Fibroblast of pulmonary artery (primary cell): Measurements from ENCODE around the gene PLEKHG3.

Experiments used
- DNase-seq: peaks from one replicate; pipeline ENCODE4 v3.0.0-alpha.2; 2010; ENCODE audit warnings: low read depth
- H3K4me3 ChIP-seq: replicated peaks from 2 replicates; pipeline ENCODE4 v1.5.1; 2011; ENCODE audit warnings: low read depth, mild to moderate bottlenecking, control low read depth, low read length, moderate library complexity
- CTCF ChIP-seq: IDR thresholded peaks from 2 replicates; pipeline ENCODE4 v1.5.1; 2011; ENCODE audit warnings: mild to moderate bottlenecking, control low read depth, low read length, inconsistent platforms; ENCODE audit errors: missing control alignments

Gene PLEKHG3

GRCh38 chr14:64738281-64738804 lies 34.1 kb downstream of the PLEKHG3 start:
- TF ChIP-seq CTCF = no peak
- no peak overlapping the region for H3K4me3 ChIP-seq
- no peak for DNase-seq

DNA sequence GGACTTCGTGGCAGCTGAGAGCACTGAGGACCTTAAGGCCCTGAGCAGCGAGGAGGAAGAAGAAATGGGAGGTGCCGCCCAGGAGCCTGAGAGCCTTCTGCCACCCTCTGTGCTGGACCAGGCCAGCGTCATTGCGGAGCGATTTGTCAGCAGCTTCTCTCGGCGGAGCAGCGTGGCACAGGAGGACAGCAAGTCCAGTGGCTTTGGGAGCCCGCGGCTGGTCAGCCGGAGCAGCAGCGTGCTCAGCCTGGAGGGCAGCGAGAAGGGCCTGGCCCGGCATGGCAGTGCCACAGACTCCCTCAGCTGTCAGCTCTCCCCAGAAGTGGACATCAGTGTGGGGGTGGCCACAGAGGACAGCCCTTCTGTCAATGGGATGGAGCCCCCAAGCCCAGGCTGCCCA lies 37.0 kb downstream of the PLEKHG3 start:
- no peak for DNase-seq
- H3K4me3 ChIP-seq = no peak overlapping the region
- TF ChIP-seq CTCF = no peak

- no peak for TF ChIP-seq CTCF
Observed at GRCh38 chr14:64741961-64742360, 37.7 kb downstream of the PLEKHG3 start.

GRCh38 chr14:64743061-64743460 lies 38.8 kb downstream of the PLEKHG3 start:
- DNase-seq = no peak
- TF ChIP-seq CTCF = no peak
- H3K4me3 ChIP-seq = no peak overlapping the region

More at GRCh38 chr14:64741961-64742360, 37.7 kb downstream of the PLEKHG3 start:
- no peak overlapping the region for H3K4me3 ChIP-seq
- DNase-seq = no peak

DNA sequence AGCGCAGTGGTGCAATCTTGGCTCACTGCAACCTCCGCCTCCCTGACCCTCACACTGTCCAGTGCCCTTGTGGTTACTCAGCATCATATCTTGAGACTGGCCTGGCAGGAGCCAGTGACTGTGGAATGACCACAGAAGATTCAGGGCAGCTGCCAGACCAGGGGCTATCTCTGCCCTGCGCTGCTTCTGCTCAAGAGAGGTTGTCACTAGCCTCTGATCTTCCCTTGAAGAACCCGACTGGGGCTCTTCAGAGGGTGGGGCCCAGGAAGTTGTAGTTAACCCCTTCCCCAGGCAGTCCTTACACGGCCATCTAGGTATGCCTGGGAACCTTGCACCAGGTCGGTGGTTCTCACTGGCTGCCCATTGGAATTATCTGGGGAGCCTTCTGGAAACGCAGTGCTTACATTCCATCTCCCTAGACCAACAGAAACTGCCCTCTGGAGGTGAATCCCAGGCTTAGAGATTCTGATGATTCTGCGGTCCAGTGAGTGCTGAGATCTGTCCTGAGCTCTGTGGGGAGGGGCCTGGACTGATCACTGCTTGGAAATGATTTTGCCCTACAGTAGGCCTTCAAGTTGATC lies 41.4 kb downstream of the PLEKHG3 start:
- DNase-seq = peak; percentile 17
- TF ChIP-seq CTCF = no peak
- H3K4me3 ChIP-seq = no peak overlapping the region

DNA sequence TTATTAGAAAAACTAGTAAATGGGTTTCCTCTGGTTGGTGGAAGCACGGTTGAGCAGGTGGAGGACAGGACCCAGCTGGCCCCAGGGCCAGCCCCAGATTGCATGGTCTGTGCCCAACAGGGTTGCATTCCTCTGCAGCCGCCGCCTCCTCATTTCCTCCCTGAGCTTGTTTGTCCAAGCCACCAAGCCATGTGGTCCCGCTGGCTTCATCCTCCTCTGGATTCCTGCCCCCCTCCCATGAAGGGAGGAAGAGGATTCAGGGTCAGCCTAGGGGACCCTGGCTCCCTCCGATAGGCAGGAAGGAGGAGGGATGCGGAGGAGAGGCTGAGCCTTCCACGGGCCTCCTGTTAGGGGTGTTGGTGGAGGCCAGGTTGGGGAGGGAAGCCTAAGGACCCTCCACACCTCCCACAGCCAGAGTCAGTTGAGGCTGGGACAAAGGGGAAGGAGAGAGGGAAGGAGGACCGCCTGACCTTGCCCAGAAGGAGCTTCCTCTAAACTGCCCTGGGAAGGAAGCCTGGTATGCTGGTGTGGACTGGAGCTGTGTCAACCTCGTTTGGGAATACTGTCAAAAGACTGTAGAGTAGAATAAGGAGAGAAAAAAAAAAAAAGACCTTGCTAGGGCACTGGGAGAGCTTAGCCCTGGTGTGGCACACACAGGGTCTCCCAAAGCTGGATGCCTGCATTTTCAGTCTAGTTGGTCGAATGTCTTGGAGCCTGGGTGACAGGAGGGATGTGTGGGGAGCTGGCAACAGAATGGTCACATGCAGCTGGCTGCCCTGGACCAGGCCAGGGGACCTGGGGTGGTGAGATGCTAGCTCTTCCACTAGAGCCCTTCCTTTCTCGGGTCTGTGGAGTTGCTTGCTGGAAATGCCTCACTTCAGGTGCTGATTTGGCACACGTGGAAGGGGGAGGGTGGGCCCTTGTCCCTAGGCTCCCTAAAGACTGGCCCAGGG lies 42.4 kb downstream of the PLEKHG3 start:
- DNase-seq = no peak
- no peak for TF ChIP-seq CTCF
- no peak overlapping the region for H3K4me3 ChIP-seq
